ENCODE measurements around the gene HIPK2. TPM values are rescaled to one million over a fixed set of nuclear protein-coding genes. Genes with fewer than 3 reads are reported as not detected.
A peak's percentile ranks its signal among the peaks of the same experiment; 100 is the strongest.

Gene HIPK2
- total and polyA plus RNA-seq, 2 experiments from 2014 or later: 7.3 to 16.9 TPM

DNA sequence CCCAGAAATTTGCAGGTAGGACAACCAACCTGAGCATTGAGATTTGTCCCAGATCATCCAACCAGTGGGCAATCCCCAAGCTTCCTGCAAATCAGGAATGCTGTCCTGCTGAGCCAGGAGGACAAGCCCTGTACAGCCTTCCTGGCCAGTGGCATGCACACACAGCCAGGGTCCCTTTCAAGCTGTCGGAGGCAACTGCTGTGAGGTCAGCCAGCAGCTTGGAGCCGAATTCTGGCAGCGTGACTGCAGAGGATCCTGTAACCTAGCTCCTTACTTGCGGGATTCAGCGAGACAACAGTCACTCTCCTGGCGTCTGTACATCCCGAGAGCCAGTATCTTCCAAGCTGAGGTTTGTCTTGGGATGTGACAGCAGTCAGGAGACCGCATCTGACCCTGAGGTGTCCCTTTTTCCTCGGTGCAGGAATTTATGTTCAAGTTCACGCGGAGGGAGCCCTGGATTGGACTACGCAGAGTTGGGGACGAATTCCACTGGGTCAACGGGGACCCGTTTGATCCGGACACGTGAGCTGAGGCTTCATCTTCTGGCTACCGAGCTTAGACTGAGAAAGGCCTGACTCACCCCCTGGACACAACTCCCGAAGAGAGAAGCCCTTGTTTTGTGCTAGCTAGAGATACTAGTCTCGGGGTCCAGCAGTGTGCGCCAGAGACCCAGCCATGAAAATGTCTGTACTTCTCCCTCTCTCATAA lies 236.0 kb downstream of the HIPK2 start:
- Histone ChIP-seq H3K79me2 (replicated peaks; ENCODE audit: insufficient read depth) (no peaks in the 10 kb centered on the region), H3K4me1 (ENCODE audit: insufficient read depth) (no peaks in the 10 kb centered on the region), H4K20me1 (replicated peaks; ENCODE audit: insufficient read depth) (no peaks in the 10 kb centered on the region), H3K4me2 (no peak overlapping the region), H3K9me2 (ENCODE audit: insufficient read depth) (no peaks in the 10 kb centered on the region), H3K27ac (ENCODE audit: low read depth) (no peak overlapping the region), H3K4me3 (no peak overlapping the region), H3K27me3 (ENCODE audit: insufficient read depth) (no peaks in the 10 kb centered on the region), H2AFZ (peak overlapping the region; percentile 92; the same call in 1 of the 2 replicates), H3K36me3 (ENCODE audit: insufficient read depth) (no peaks in the 10 kb centered on the region), H3F3A (replicated peaks; ENCODE audit: low read depth) (no peaks in the 10 kb centered on the region)
- Mint-ChIP-seq H3K27me3 (ENCODE audit: insufficient read depth, low read depth, poor library complexity) (peaks cover 2% of the 10 kb centered on the region), H3K4me3 (no peak overlapping the region), H3K27ac (peak overlapping the region; percentile 15; the same call in 1 of the 2 replicates), H3K4me1 (peaks cover 21% of the 10 kb centered on the region), H3K36me3 (ENCODE audit: low read depth) (no peaks in the 10 kb centered on the region), H3K9me3 (no peaks in the 10 kb centered on the region)
- TF ChIP-seq ZNF114 (CRISPR knock-in tag; IDR thresholded peaks at IDR 0.05): no peak
- peak; percentile 56; the same call in 1 of the 2 replicates for TF ChIP-seq ZNF462 (CRISPR knock-in tag; IDR thresholded peaks at IDR 0.05)
- ATAC-seq (peak; percentile 67), DNase-seq (ENCODE audit: low spot score) (peak; percentile 27)

DNA sequence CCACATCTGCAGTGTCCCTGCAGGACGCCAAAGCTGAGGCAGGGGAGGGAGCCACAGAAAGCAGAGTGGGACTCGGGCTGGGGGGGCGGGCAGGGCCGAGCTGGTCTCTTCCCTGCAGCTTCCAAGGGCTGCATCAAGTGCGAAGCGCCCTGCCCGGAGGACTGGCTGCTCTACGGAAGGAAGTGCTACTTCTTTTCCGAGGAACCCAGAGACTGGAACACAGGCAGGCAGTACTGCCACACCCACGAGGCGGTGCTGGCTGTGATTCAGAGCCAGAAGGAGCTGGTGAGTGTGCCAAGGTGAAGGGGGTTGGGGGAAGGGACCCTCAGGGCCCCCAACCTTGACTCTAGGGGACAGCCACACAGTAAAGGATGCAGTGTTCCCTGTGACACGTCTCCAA lies 237.6 kb downstream of the HIPK2 start:
- no peaks in the 10 kb centered on the region for H3K9me3 Mint-ChIP-seq
- Histone ChIP-seq H3K36me3 (ENCODE audit: insufficient read depth) (no peaks in the 10 kb centered on the region), H3K27ac (ENCODE audit: low read depth) (no peak overlapping the region), H3K4me3 (no peak overlapping the region), H4K20me1 (replicated peaks; ENCODE audit: insufficient read depth) (no peaks in the 10 kb centered on the region), H3F3A (replicated peaks; ENCODE audit: low read depth) (no peaks in the 10 kb centered on the region), H2AFZ (no peak overlapping the region), H3K4me2 (no peak overlapping the region), H3K27me3 (ENCODE audit: insufficient read depth) (no peaks in the 10 kb centered on the region), H3K79me2 (replicated peaks; ENCODE audit: insufficient read depth) (no peaks in the 10 kb centered on the region), H3K4me1 (ENCODE audit: insufficient read depth) (no peaks in the 10 kb centered on the region), H3K9me2 (ENCODE audit: insufficient read depth) (no peaks in the 10 kb centered on the region)
- no peaks in the 10 kb centered on the region for H3K36me3 Mint-ChIP-seq (ENCODE audit: low read depth)
- ATAC-seq: no peak
- peaks cover 21% of the 10 kb centered on the region for H3K4me1 Mint-ChIP-seq
- no peak overlapping the region for H3K4me3 Mint-ChIP-seq
- H3K27me3 Mint-ChIP-seq (ENCODE audit: insufficient read depth, low read depth, poor library complexity): peaks cover 2% of the 10 kb centered on the region
- no peak overlapping the region for H3K27ac Mint-ChIP-seq
- DNase-seq (ENCODE audit: low spot score): no peak
- TF ChIP-seq STAT1 (IDR thresholded peaks at IDR 0.05; ENCODE audit: unreplicated experiment): no peak
- no peak for TF ChIP-seq ZNF331 (CRISPR knock-in tag; IDR thresholded peaks at IDR 0.05; ENCODE audit: low read depth)
- TF ChIP-seq, protein P1, sequence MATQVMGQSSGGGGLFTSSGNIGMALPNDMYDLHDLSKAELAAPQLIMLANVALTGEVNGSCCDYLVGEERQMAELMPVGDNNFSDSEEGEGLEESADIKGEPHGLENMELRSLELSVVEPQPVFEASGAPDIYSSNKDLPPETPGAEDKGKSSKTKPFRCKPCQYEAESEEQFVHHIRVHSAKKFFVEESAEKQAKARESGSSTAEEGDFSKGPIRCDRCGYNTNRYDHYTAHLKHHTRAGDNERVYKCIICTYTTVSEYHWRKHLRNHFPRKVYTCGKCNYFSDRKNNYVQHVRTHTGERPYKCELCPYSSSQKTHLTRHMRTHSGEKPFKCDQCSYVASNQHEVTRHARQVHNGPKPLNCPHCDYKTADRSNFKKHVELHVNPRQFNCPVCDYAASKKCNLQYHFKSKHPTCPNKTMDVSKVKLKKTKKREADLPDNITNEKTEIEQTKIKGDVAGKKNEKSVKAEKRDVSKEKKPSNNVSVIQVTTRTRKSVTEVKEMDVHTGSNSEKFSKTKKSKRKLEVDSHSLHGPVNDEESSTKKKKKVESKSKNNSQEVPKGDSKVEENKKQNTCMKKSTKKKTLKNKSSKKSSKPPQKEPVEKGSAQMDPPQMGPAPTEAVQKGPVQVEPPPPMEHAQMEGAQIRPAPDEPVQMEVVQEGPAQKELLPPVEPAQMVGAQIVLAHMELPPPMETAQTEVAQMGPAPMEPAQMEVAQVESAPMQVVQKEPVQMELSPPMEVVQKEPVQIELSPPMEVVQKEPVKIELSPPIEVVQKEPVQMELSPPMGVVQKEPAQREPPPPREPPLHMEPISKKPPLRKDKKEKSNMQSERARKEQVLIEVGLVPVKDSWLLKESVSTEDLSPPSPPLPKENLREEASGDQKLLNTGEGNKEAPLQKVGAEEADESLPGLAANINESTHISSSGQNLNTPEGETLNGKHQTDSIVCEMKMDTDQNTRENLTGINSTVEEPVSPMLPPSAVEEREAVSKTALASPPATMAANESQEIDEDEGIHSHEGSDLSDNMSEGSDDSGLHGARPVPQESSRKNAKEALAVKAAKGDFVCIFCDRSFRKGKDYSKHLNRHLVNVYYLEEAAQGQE (IDR thresholded peaks at IDR 0.05; ENCODE audit: unreplicated experiment): no peak
- TF ChIP-seq EZH2 (IDR thresholded peaks at IDR 0.05; ENCODE audit: low read depth, unreplicated experiment): no peak
- TF ChIP-seq, protein P2, sequence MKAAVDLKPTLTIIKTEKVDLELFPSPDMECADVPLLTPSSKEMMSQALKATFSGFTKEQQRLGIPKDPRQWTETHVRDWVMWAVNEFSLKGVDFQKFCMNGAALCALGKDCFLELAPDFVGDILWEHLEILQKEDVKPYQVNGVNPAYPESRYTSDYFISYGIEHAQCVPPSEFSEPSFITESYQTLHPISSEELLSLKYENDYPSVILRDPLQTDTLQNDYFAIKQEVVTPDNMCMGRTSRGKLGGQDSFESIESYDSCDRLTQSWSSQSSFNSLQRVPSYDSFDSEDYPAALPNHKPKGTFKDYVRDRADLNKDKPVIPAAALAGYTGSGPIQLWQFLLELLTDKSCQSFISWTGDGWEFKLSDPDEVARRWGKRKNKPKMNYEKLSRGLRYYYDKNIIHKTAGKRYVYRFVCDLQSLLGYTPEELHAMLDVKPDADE (IDR thresholded peaks at IDR 0.05): no peak
- TF ChIP-seq ZNF114 (CRISPR knock-in tag; IDR thresholded peaks at IDR 0.05): no peak
- no peak for TF ChIP-seq JUNB (IDR thresholded peaks at IDR 0.05; ENCODE audit: unreplicated experiment)
- no peak for TF ChIP-seq POLR2AphosphoS5 (IDR thresholded peaks at IDR 0.05; ENCODE audit: low read depth)
- no peak for TF ChIP-seq EZH2phosphoT487 (IDR thresholded peaks at IDR 0.05; ENCODE audit: unreplicated experiment)

Measured in GM23338 (cell line).